CD14-positive monocyte (primary cell): ENCODE results near the gene BCR. TPM values are rescaled to one million over a fixed set of nuclear protein-coding genes. Genes with fewer than 3 reads are reported as not detected.

Experiments
- DNase-seq, 3 donors: peaks; one replicate each; pipeline ENCODE4 v3.0.0-alpha.2; 2011 to 2022
- H2AFZ ChIP-seq: 2 replicates; pipeline ENCODE4 v1.6.0; 2012; ENCODE audit warnings: mild to moderate bottlenecking, low read depth, low read length, inconsistent platforms; ENCODE audit not compliant: insufficient read depth, poor library complexity, severe bottlenecking
- H3K27ac ChIP-seq, 2 donors: 1 replicate in 1 of 2; 2 replicates in 1 of 2; pipeline ENCODE4 v1.5.1; 2012 to 2013; ENCODE audit warnings: low read length in 2 of 2, control low read depth in 1 of 2, inconsistent platforms in 1 of 2, low read depth in 1 of 2, mild to moderate bottlenecking in 1 of 2
- H3K27me3 ChIP-seq, 2 donors: one replicate each; pipeline versions ENCODE4 v1.6.0 to v1.6.1; 2011 to 2013; ENCODE audit warnings: low read length in 2 of 2; ENCODE audit not compliant: control insufficient read depth in 2 of 2, insufficient read depth in 2 of 2
- H3K36me3 ChIP-seq, 2 donors: replicated peaks in 1 of 2; 1 replicate in 1 of 2; 2 replicates in 1 of 2; pipeline versions ENCODE4 v1.5.1 to v1.6.1; 2012 to 2013; ENCODE audit warnings: low read length in 2 of 2, control low read depth in 1 of 2, inconsistent platforms in 1 of 2, mild to moderate bottlenecking in 1 of 2; ENCODE audit not compliant: insufficient read depth in 2 of 2, control insufficient read depth in 1 of 2
- H3K4me1 ChIP-seq, 2 donors: 1 replicate in 1 of 2; 2 replicates in 1 of 2; pipeline versions ENCODE4 v1.5.1 to v1.6.1; 2012 to 2013; ENCODE audit warnings: low read length in 2 of 2, control low read depth in 1 of 2, inconsistent platforms in 1 of 2, mild to moderate bottlenecking in 1 of 2, moderate library complexity in 1 of 2; ENCODE audit not compliant: insufficient read depth in 2 of 2, control insufficient read depth in 1 of 2
- H3K4me2 ChIP-seq: replicated peaks from 2 replicates; pipeline ENCODE3; 2012; ENCODE audit warnings: low read length, moderate library complexity, mild to moderate bottlenecking; ENCODE audit not compliant: poor library complexity, severe bottlenecking; ENCODE audit errors: extremely low read depth
- H3K4me3 ChIP-seq, 3 experiments: fragments of 200-600 bp in 1 of 3; sonication (generic) in 1 of 3; replicated peaks in 1 of 3; 1 replicate in 2 of 3; 2 replicates in 1 of 3; pipeline ENCODE4 v1.5.1; 2011 to 2013; ENCODE audit warnings: low read length in 3 of 3, mild to moderate bottlenecking in 3 of 3, control low read depth in 2 of 3, low read depth in 2 of 3, inconsistent platforms in 1 of 3, moderate library complexity in 1 of 3
- H3K79me2 ChIP-seq: 2 replicates; pipeline ENCODE4 v1.6.0; 2012; ENCODE audit warnings: mild to moderate bottlenecking, control low read depth, inconsistent platforms, low read length, moderate library complexity; ENCODE audit not compliant: insufficient read depth
- H3K9ac ChIP-seq: 2 replicates; pipeline ENCODE4 v1.6.0; 2017; ENCODE audit warnings: low read length, mild to moderate bottlenecking; ENCODE audit not compliant: insufficient read depth, poor library complexity, severe bottlenecking
- H3K9me3 ChIP-seq, 2 donors: replicated peaks in 1 of 2; 1 replicate in 1 of 2; 2 replicates in 1 of 2; pipeline versions ENCODE4 v1.5.1 to v1.6.1; 2012 to 2013; ENCODE audit warnings: low read length in 2 of 2, control low read depth in 1 of 2; ENCODE audit not compliant: control insufficient read depth in 1 of 2, insufficient read depth in 1 of 2
- H4K20me1 ChIP-seq: 2 replicates; pipeline ENCODE4 v1.6.0; 2012; ENCODE audit warnings: mild to moderate bottlenecking, low read length, control low read depth, moderate library complexity; ENCODE audit not compliant: insufficient read depth
- H3K27ac Mint-ChIP-seq, 7 donors: one replicate each; pipeline ENCODE4 v1.8.0; 2020; ENCODE audit warnings: mild to moderate bottlenecking in 7 of 7, mixed read lengths in 7 of 7, moderate library complexity in 6 of 7, inconsistent platforms in 2 of 7
- H3K27me3 Mint-ChIP-seq, 3 donors: one replicate each; pipeline ENCODE4 v1.8.0; 2021 to 2022; ENCODE audit warnings: low read depth in 3 of 3, mild to moderate bottlenecking in 3 of 3, mixed read lengths in 3 of 3, moderate library complexity in 3 of 3, inconsistent platforms in 1 of 3
- H3K36me3 Mint-ChIP-seq, 2 donors: one replicate each; pipeline ENCODE4 v1.8.0; 2020; ENCODE audit warnings: mixed read lengths in 2 of 2, inconsistent platforms in 1 of 2, mild to moderate bottlenecking in 1 of 2
- H3K4me1 Mint-ChIP-seq: one replicate; pipeline ENCODE4 v1.8.0; 2020; ENCODE audit warnings: mild to moderate bottlenecking, mixed read lengths
- H3K4me3 Mint-ChIP-seq, 2 donors: one replicate each; pipeline ENCODE4 v1.8.0; 2020; ENCODE audit warnings: mild to moderate bottlenecking in 2 of 2, mixed read lengths in 2 of 2, moderate library complexity in 1 of 2
- H3K9me3 Mint-ChIP-seq, 7 donors: one replicate each; pipeline ENCODE4 v1.8.0; 2020 to 2022; ENCODE audit warnings: mixed read lengths in 7 of 7, mild to moderate bottlenecking in 6 of 7, moderate library complexity in 6 of 7, inconsistent platforms in 2 of 7
- CTCF ChIP-seq: fragments of 200-600 bp; IDR thresholded peaks from one replicate; pipeline ENCODE4 v1.8.0; 2022; ENCODE audit warnings: antibody characterized with exemption, mild to moderate bottlenecking
- WGBS: methylation state at CpG from one replicate; pipeline ENCODE4 v1.1.5; 2013; ENCODE audit warnings: missing lambda C conversion rate; ENCODE audit not compliant: insufficient coverage; 5-methylcytosine and 5-hydroxymethylcytosine counted together
- intact Hi-C, 2 donors: fragments of 100-400 bp; cut with micrococcal nuclease; formaldehyde crosslinking; loops; one replicate each; pipeline versions ENCODE4 v1.15.0 to v1.15.1; 2023
- polyA plus RNA-seq, 3 donors: library from polyadenylated mRNA; depleted of rRNA in 1 of 3; unstranded in 2 of 3; stranded (reverse) in 1 of 3; fragments of 300-500 nt in 2 of 3; fragments of >200 nt in 1 of 3; fragmentation: Illumina TruSeq in 2 of 3; gene quantifications; 1 replicate in 2 of 3; 2 replicates in 1 of 3; pipeline ENCODE4 v1.2.3, GENCODE V29; 2012 to 2021

Gene BCR
- polyA plus RNA-seq, 3 donors = 0.97 to 20.9 (median 0.97) TPM

DNA sequence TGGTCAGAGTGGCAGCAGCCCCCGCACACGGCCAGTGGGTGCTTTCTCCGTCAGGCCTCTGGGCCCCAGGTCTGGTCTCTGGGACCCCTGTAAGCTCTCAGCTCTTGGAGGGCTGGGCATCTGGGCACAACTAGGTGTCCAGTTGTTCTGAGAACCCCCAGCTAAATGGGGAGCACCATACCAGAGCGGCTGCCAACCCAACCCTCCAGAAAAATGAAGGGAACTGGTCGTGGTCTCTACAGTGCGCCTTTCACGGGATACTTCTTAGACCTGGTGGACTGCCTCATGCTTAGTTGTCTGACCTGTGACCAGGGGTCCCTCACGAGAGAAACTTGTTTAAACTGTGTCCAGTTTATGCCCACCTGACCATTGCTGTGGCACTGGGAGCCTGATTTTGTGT lies 104.9 kb downstream of the BCR start:
- no peak for TF ChIP-seq CTCF
- WGBS = 99% methylated on average over 8 of the region's 8 CpGs
- no peak for DNase-seq
- Histone ChIP-seq H3K9me3 (no peaks in the 10 kb centered on the region), H3K36me3 (peaks cover 76 to 91% of the 10 kb centered on the region in 2 donors), H3K27me3 (no peaks in the 10 kb centered on the region), H3K79me2 (no peaks in the 10 kb centered on the region), H3K4me3 (no peak overlapping the region), H4K20me1 (peaks cover 21% of the 10 kb centered on the region), H3K4me1 (peaks cover 3 to 9% of the 10 kb centered on the region in 2 donors), H2AFZ (no peak overlapping the region), H3K4me2 (no peak overlapping the region), H3K27ac (no peak overlapping the region), H3K9ac (no peak overlapping the region)
- Mint-ChIP-seq H3K9me3 (peaks cover 0 to 2% (median 0%) of the 10 kb centered on the region in 7 donors), H3K27ac (no peak overlapping the region), H3K36me3 (peaks cover 58 to 85% of the 10 kb centered on the region in 2 donors), H3K27me3 (no peaks in the 10 kb centered on the region), H3K4me1 (peaks cover 6% of the 10 kb centered on the region), H3K4me3 (no peak overlapping the region)
- intact Hi-C loops = loop anchor here in 1 of 2 donors (10.0 kb wide), 1 partner anchor 330 kb away; no protein-coding TSS in a partner anchor

GRCh38 chr22:23285734-23286133 lies 105.4 kb downstream of the BCR start:
- H3K27ac Mint-ChIP-seq = no peak overlapping the region
- no peaks in the 10 kb centered on the region for H3K27me3 Mint-ChIP-seq
- peaks cover 75 to 91% of the 10 kb centered on the region in 2 donors for H3K36me3 ChIP-seq
- no peak for DNase-seq
- H3K4me3 ChIP-seq = no peak overlapping the region
- H3K4me1 Mint-ChIP-seq = peaks cover 6% of the 10 kb centered on the region
- H4K20me1 ChIP-seq = peaks cover 26% of the 10 kb centered on the region
- no peak overlapping the region for H3K4me3 Mint-ChIP-seq
- WGBS = 100% methylated on average over 5 of the region's 7 CpGs
- intact Hi-C loops = loop anchor here in 1 of 2 donors (10.0 kb wide), 1 partner anchor 331 kb away; no protein-coding TSS in a partner anchor
- peaks cover 3 to 9% of the 10 kb centered on the region in 2 donors for H3K4me1 ChIP-seq
- H2AFZ ChIP-seq = no peak overlapping the region
- H3K27me3 ChIP-seq = no peaks in the 10 kb centered on the region
- peaks cover 0 to 2% (median 0%) of the 10 kb centered on the region in 7 donors for H3K9me3 Mint-ChIP-seq
- peaks cover 58 to 85% of the 10 kb centered on the region in 2 donors for H3K36me3 Mint-ChIP-seq
- H3K79me2 ChIP-seq = no peaks in the 10 kb centered on the region
- H3K9me3 ChIP-seq = no peaks in the 10 kb centered on the region
- no peak overlapping the region for H3K9ac ChIP-seq
- TF ChIP-seq CTCF = no peak
- H3K4me2 ChIP-seq = no peak overlapping the region
- H3K27ac ChIP-seq = no peak overlapping the region
